OCI-LY3 (cell line): ENCODE measurements around the gene PTPRN2.
A peak's percentile ranks its signal among the peaks of the same experiment; 100 is the strongest.
"Not testable (repeated sequence)": the region's sequence is repeated elsewhere in the genome, so short reads cannot be mapped to it uniquely, and the experiment has no call there.

Experiments
- H2AFZ ChIP-seq: fragments of 200-600, 300-600 bp; shearing (Covaris generic); 2 replicates; pipeline ENCODE4 v1.6.0; 2014; ENCODE audit warnings: antibody characterized with exemption, low read depth, low read length
- H3K27ac ChIP-seq: fragments of 200-600, 300-600 bp; sonication (generic); 2 replicates; pipeline ENCODE4 v1.5.1; 2014; ENCODE audit warnings: mild to moderate bottlenecking, low read length, moderate library complexity, mixed read lengths
- H3K27me3 ChIP-seq: fragments of 200-600, 300-600 bp; sonication (generic); 2 replicates; pipeline ENCODE4 v1.6.1; 2014; ENCODE audit warnings: low read depth, low read length, mixed read lengths
- H3K36me3 ChIP-seq: fragments of 200-600, 300-600 bp; sonication (generic); replicated peaks from 2 replicates; pipeline ENCODE3; 2014; ENCODE audit warnings: low read depth, low read length, mixed read lengths
- H3K4me1 ChIP-seq: fragments of 300-600, 200-600 bp; sonication (generic); 2 replicates; pipeline ENCODE4 v1.6.1; 2014; ENCODE audit warnings: low read length, mixed read lengths
- H3K4me2 ChIP-seq: fragments of 200-600, 300-600 bp; sonication (generic); 2 replicates; pipeline ENCODE4 v1.6.1; 2014; ENCODE audit warnings: low read length, mixed read lengths
- H3K4me3 ChIP-seq: fragments of 300-600, 200-600 bp; sonication (generic); 2 replicates; pipeline ENCODE4 v1.5.1; 2014; ENCODE audit warnings: antibody characterized with exemption, mild to moderate bottlenecking, low read length, moderate library complexity
- H3K79me2 ChIP-seq: fragments of 300-600, 200-600 bp; shearing (Covaris generic); 2 replicates; pipeline ENCODE4 v1.6.1; 2014; ENCODE audit warnings: mild to moderate bottlenecking, low read length, mixed read lengths
- H3K9ac ChIP-seq: fragments of 300-600, 200-600 bp; shearing (Covaris generic); 2 replicates; pipeline ENCODE4 v1.6.0; 2014; ENCODE audit warnings: mild to moderate bottlenecking, low read length, moderate library complexity
- H3K9me3 ChIP-seq: fragments of 200-600, 300-600 bp; shearing (Covaris generic); 2 replicates; pipeline ENCODE4 v1.6.1; 2014; ENCODE audit warnings: low read length, mixed read lengths; ENCODE audit not compliant: insufficient read depth
- H4K20me1 ChIP-seq: fragments of 200-600, 300-600 bp; sonication (generic); 2 replicates; pipeline ENCODE4 v1.6.1; 2016; ENCODE audit warnings: low read length, mixed read lengths; ENCODE audit not compliant: insufficient read depth
- EZH2phosphoT487 ChIP-seq: fragments of 200-600 bp; shearing (Covaris generic); IDR thresholded peaks from 2 replicates; pipeline ENCODE4 v1.6.1; 2018; ENCODE audit warnings: antibody characterized with exemption, mixed run types, low read depth
- TF ChIP-seq, protein P1 (sequence below): fragments of 200-600, 300-600 bp; sonication (generic); IDR thresholded peaks from 2 replicates; pipeline ENCODE4 v1.5.1; 2014; ENCODE audit warnings: antibody characterized with exemption, low read length, low read depth

PTPRN2 gene

DNA sequence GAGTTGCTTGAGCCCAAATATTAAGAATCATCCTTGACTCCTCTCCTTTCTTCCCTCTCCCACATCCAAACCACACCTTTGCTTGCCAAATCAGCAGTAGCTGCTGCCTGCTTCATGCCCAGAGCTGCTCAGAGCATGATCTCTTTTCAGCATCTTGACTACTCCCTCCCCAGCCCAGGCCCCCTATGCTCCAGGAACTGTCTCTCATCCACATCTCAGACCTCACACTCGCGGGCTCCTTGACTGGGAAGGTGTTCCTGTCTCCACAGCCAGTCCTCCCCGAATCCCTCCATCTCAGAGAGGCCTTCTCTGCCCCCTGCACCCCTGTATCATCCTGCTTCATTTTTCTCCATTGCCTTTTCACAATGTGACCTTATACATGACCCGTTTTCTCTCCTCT lies 1093.8 kb downstream of the PTPRN2 start:
- peaks cover 32% of the 10 kb centered on the region for H3K4me1 ChIP-seq
- no peaks in the 10 kb centered on the region for H3K79me2 ChIP-seq
- no peak overlapping the region for H3K9ac ChIP-seq
- H3K27me3 ChIP-seq, result peaks cover 21% of the 10 kb centered on the region; the same call in 1 of the 2 replicates
- no peak overlapping the region for H3K4me2 ChIP-seq
- no peaks in the 10 kb centered on the region for H4K20me1 ChIP-seq
- H3K27ac ChIP-seq, result no peak overlapping the region
- no peak overlapping the region for H2AFZ ChIP-seq
- TF ChIP-seq, protein P1, sequence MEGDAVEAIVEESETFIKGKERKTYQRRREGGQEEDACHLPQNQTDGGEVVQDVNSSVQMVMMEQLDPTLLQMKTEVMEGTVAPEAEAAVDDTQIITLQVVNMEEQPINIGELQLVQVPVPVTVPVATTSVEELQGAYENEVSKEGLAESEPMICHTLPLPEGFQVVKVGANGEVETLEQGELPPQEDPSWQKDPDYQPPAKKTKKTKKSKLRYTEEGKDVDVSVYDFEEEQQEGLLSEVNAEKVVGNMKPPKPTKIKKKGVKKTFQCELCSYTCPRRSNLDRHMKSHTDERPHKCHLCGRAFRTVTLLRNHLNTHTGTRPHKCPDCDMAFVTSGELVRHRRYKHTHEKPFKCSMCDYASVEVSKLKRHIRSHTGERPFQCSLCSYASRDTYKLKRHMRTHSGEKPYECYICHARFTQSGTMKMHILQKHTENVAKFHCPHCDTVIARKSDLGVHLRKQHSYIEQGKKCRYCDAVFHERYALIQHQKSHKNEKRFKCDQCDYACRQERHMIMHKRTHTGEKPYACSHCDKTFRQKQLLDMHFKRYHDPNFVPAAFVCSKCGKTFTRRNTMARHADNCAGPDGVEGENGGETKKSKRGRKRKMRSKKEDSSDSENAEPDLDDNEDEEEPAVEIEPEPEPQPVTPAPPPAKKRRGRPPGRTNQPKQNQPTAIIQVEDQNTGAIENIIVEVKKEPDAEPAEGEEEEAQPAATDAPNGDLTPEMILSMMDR, result no peak
- no peak for TF ChIP-seq EZH2phosphoT487
- no peaks in the 10 kb centered on the region for H3K36me3 ChIP-seq
- H3K9me3 ChIP-seq, result peaks cover 12% of the 10 kb centered on the region; the same call in 1 of the 2 replicates
- H3K4me3 ChIP-seq, result no peak overlapping the region

- Histone ChIP-seq H3K27me3 (peaks cover 21% of the 10 kb centered on the region; the same call in 1 of the 2 replicates), H3K9ac (no peak overlapping the region), H3K27ac (no peak overlapping the region), H3K9me3 (peaks cover 12% of the 10 kb centered on the region; the same call in 1 of the 2 replicates), H3K36me3 (no peaks in the 10 kb centered on the region), H3K4me2 (no peak overlapping the region), H3K4me1 (peaks cover 32% of the 10 kb centered on the region), H2AFZ (no peak overlapping the region), H4K20me1 (no peaks in the 10 kb centered on the region), H3K79me2 (no peaks in the 10 kb centered on the region), H3K4me3 (no peak overlapping the region)
- no peak for TF ChIP-seq EZH2phosphoT487
- TF ChIP-seq, protein P1, result no peak
Measured at GRCh38 chr7:157493017-157493416, 1094.6 kb downstream of the PTPRN2 start.

- peak overlapping the region; percentile 13; the same call in 1 of the 2 replicates for H3K4me2 ChIP-seq
- no peak for TF ChIP-seq EZH2phosphoT487
- TF ChIP-seq, protein P1, result no peak
- no peaks in the 10 kb centered on the region for H3K36me3 ChIP-seq
- peaks cover 12% of the 10 kb centered on the region; the same call in 1 of the 2 replicates for H3K9me3 ChIP-seq
- H3K4me3 ChIP-seq, result no peak overlapping the region
- no peak overlapping the region for H3K9ac ChIP-seq
- peaks cover 22% of the 10 kb centered on the region for H3K4me1 ChIP-seq
- H3K27ac ChIP-seq, result no peak overlapping the region
- peaks cover 23% of the 10 kb centered on the region; the same call in 1 of the 2 replicates for H3K27me3 ChIP-seq
- H3K79me2 ChIP-seq, result no peaks in the 10 kb centered on the region
- no peak overlapping the region for H2AFZ ChIP-seq
- no peaks in the 10 kb centered on the region for H4K20me1 ChIP-seq
Measured at GRCh38 chr7:157490465-157490912, 1097.1 kb downstream of the PTPRN2 start.

DNA sequence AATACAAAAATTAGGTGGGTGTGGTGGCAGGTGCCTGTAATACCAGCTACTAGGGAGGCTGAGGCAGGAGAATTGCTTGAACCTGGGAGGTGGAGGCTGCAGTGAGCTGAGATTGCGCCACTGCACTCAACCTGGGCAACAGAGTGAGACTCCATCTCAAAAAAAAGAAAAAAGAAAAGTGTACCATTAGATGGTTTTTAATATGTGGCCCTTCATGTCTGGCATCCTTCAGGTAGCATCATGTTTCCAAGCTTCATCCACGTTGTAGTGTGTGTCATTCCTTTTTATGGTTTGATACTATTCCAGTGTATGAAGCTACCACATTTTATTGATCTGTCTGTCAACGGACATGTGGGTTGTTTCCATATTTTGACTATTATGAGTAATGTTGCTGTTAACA lies 1097.8 kb downstream of the PTPRN2 start:
- not testable (repeated sequence) for H3K79me2 ChIP-seq, H4K20me1 ChIP-seq, H3K4me3 ChIP-seq, H2AFZ ChIP-seq, H3K27ac ChIP-seq, H3K9ac ChIP-seq, H3K36me3 ChIP-seq
- peaks cover 12% of the 10 kb centered on the region; the same call in 1 of the 2 replicates for H3K9me3 ChIP-seq
- H3K4me2 ChIP-seq, result peak overlapping the region; percentile 13; the same call in 1 of the 2 replicates
- H3K4me1 ChIP-seq, result peaks cover 20% of the 10 kb centered on the region
- peaks cover 28% of the 10 kb centered on the region; the same call in 1 of the 2 replicates for H3K27me3 ChIP-seq
